Tibial nerve (tissue), 4 donors: ENCODE data around the gene PSME2.
A peak's percentile ranks its signal among the peaks of the same experiment; 100 is the strongest.

Experiments
- EP300 ChIP-seq, 2 donors: sonication (generic); formaldehyde crosslinking; IDR thresholded peaks; one replicate each; pipeline ENCODE4 v1.6.1; 2017; ENCODE audit warnings: antibody characterized with exemption in 2 of 2, mild to moderate bottlenecking in 1 of 2
- POLR2A ChIP-seq, 2 donors: fragments of 450-650 bp; IDR thresholded peaks; one replicate each; pipeline ENCODE4 v1.6.1; 2017; ENCODE audit warnings: antibody characterized with exemption in 2 of 2, mild to moderate bottlenecking in 2 of 2, moderate library complexity in 2 of 2
- TF ChIP-seq, protein P1 (sequence below), 5 experiments: fragments of 200-600 bp in 3 of 5; fragments of 450-650 bp in 2 of 5; sonication (generic) in 3 of 5; IDR thresholded peaks; one replicate each; pipeline ENCODE4 v1.5.1; 2016 to 2019; ENCODE audit warnings: antibody characterized with exemption in 5 of 5, mild to moderate bottlenecking in 3 of 5, moderate library complexity in 2 of 5

DNA sequence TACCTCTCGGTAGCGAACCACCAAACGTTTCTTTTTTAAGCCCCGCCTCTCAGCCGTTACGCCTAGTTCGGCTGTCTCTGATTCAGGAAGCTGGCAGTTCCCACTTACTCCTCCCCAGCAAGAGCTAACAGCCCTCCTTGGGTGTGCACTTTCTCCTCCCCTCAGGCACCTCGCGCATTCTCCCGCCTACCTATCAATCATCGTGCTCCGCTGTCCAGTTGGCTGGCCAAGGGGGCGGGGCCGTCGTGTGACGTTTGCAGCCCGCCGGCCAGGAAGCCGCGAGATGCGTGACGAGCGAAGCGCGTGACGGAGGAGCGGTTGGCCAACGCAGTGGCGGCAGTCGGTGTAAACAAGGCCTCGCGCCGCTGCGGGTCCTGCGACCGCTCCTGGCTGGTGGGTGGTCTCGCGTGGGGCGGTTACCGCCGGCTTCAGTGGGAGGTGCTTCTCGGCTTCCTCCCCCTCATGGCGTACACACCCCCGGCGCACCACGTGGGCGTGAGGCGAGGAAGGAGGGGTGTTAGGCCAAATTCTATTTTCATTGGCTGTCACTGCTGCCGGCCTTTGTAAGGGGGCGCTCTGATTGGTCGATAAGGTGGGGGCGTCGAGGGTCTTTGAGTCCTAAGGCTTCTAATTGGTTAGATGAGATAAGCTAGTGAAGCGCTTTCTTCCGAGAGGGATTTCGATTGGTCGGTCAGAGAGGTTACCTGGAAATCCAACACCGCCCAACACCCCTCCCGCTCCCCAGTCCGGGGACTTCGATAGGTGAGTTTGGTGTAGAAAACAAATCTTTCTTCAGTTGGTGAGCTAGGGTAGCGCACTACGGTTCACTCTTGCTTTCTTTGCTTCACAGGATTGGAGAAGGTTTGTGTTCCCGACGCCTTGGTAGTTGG is 31.6 kb downstream of the PSME2 start, which contains the start of the genes DCAF11 and NRL:
- TF ChIP-seq, protein P1, sequence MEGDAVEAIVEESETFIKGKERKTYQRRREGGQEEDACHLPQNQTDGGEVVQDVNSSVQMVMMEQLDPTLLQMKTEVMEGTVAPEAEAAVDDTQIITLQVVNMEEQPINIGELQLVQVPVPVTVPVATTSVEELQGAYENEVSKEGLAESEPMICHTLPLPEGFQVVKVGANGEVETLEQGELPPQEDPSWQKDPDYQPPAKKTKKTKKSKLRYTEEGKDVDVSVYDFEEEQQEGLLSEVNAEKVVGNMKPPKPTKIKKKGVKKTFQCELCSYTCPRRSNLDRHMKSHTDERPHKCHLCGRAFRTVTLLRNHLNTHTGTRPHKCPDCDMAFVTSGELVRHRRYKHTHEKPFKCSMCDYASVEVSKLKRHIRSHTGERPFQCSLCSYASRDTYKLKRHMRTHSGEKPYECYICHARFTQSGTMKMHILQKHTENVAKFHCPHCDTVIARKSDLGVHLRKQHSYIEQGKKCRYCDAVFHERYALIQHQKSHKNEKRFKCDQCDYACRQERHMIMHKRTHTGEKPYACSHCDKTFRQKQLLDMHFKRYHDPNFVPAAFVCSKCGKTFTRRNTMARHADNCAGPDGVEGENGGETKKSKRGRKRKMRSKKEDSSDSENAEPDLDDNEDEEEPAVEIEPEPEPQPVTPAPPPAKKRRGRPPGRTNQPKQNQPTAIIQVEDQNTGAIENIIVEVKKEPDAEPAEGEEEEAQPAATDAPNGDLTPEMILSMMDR (IDR thresholded peaks at IDR 0.05) = peak in 2 of 5 experiments; percentile 46 to 63
- TF ChIP-seq POLR2A (IDR thresholded peaks at IDR 0.05) (peak in 1 of 2 donors; percentile 53), EP300 (IDR thresholded peaks at IDR 0.05) (peak; percentile 92 to 99)
